ENCODE results near the gene OR51L1.

Gene OR51L1

GRCh38 chr11:5021996-5022395 is 27.3 kb downstream of the OR51L1 start:
- no peak for TF ChIP-seq ZNF274 (IDR thresholded peaks at IDR 0.05; ENCODE audit: low read depth, low read length)
- H3K4me3 ChIP-seq (ENCODE audit: low read length) = no peak overlapping the region

DNA sequence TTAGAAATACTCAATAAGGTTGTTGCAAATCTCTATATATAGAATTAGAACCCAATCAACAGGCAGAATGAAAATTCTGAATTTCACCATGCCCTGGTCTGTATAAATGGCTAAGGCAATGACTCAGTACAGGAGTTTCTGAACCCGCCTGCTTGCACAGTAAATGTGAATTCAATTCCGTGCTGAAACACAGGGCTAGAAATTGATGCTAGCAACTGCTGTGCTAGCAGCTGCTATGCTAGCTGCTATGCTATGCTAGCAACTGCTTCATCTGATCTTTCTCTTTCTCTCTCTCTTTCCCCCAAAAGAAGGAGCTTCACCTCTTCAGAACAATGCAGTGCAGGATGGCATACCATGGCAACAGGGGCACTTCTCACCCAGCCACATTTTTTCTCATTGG is 42.0 kb downstream of the OR51L1 start:
- H3K4me3 ChIP-seq (ENCODE audit: low read length) = no peak overlapping the region
- TF ChIP-seq ZNF274 (IDR thresholded peaks at IDR 0.05; ENCODE audit: low read depth, low read length) = no peak

DNA sequence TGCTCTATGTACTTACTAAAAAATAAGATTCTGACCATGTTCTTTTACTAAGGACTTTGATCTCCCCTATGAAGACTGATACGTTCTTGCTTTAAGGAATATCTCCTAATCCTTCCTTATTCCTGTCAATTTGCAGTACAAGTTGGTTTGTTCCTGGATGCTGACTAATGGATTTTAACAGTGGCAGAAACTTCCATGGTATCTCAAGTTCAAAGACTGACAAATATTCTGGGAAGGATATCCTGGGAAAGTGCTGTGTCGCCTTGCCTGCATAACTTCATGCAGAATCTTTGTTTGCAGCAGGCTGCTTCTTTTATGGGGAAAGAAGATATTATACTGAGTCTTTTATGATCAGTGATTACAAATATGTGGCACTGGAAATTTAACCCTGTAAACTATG is 43.3 kb downstream of the OR51L1 start:
- H3K4me3 ChIP-seq (ENCODE audit: low read length) = no peak overlapping the region
- no peak for TF ChIP-seq ZNF274 (IDR thresholded peaks at IDR 0.05; ENCODE audit: low read depth, low read length)

DNA sequence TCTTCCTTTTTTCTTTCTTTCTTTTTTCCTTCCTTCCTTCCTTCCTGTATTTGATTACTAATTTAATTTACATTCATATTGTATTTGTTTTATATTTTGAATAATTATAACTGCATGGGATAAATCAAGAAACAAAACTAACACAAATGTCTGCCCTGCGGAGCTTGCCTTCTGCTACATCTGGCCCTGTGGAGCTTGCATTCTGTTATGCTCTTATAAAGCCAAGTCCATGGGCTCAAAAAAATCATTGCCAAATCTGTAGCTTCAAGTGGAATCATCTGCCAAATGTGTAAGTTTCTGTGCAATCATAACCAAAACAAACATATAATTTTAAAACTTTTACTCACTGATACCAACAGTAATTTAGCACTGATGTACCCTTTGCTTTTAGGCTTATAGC is 43.7 kb downstream of the OR51L1 start:
- no peak for TF ChIP-seq ZNF274 (IDR thresholded peaks at IDR 0.05; ENCODE audit: low read depth, low read length)
- H3K4me3 ChIP-seq (ENCODE audit: low read length) = no peak overlapping the region

DNA sequence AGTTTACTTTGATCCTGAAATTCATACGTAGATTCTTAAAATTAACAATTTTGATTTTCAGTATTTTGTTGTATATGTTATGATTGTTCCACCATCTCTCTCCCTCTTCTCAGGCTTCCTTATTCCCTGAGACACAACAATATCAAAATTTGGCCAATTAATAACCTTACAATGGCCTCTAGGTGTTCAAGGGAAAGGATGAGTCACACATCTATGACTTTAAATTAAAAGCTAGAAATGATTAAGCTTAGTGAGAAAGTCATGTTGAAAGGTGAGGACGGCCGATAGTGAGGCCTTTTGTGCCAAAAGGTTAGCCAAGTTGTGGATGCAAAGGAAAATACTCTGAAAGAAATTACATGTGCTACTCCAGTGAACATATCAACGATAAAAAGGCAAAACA is 46.2 kb downstream of the OR51L1 start:
- no peak overlapping the region for H3K4me3 ChIP-seq (ENCODE audit: low read length)
- TF ChIP-seq ZNF274 (IDR thresholded peaks at IDR 0.05; ENCODE audit: low read depth, low read length) = no peak

- no peak overlapping the region for H3K4me3 ChIP-seq (ENCODE audit: low read length)
- no peak for TF ChIP-seq ZNF274 (IDR thresholded peaks at IDR 0.05; ENCODE audit: low read depth, low read length)
Measured at GRCh38 chr11:5042091-5042490, 47.4 kb downstream of the OR51L1 start.

GRCh38 chr11:5043380-5043779 is 48.7 kb downstream of the OR51L1 start:
- no peak for TF ChIP-seq ZNF274 (IDR thresholded peaks at IDR 0.05; ENCODE audit: low read depth, low read length)
- no peak overlapping the region for H3K4me3 ChIP-seq (ENCODE audit: low read length)

DNA sequence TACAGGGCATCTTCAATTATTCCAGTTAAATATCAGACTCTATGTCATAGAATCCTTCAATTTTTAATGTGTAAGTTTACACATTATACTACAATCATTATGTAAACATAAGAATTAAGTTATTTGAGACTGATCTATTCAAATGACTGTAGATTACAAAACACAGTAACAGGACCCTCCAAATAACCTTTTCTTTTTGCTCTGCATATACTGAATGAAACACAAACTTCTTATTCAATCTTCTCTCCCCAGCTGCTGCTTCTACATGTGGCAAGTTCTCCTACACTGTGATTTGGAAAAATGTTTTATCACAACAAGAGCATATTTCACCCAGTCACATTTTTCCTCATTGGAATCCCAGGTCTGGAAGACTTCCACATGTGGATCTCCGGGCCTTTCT is 51.6 kb downstream of the OR51L1 start, which contains the start of gene OR52J3:
Gene OR52J3 (plus strand): TSS at position 301 of the 400 bp plus-strand sequence. CDS start 0 bp downstream, at position 301.
- TF ChIP-seq ZNF274 (IDR thresholded peaks at IDR 0.05; ENCODE audit: low read depth, low read length) = no peak
- no peak within 1 kb of the TSS for H3K4me3 ChIP-seq (ENCODE audit: low read length)

DNA sequence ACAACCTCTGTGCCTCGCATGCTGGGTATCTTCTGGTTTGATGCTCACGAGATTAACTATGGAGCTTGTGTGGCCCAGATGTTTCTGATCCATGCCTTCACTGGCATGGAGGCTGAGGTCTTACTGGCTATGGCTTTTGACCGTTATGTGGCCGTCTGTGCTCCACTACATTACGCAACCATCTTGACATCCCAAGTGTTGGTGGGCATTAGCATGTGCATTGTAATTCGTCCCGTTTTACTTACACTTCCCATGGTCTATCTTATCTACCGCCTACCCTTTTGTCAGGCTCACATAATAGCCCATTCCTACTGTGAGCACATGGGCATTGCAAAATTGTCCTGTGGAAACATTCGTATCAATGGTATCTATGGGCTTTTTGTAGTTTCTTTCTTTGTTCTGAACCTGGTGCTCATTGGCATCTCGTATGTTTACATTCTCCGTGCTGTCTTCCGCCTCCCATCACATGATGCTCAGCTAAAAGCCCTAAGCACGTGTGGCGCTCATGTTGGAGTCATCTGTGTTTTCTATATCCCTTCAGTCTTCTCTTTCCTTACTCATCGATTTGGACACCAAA is 52.2 kb downstream of the OR51L1 start:
- no peak overlapping the region for H3K4me3 ChIP-seq (ENCODE audit: low read length)
- TF ChIP-seq ZNF274 (IDR thresholded peaks at IDR 0.05; ENCODE audit: low read depth, low read length) = no peak
